K562 (cell line): ENCODE measurements around the gene MVP. TPM values are rescaled to one million over a fixed set of nuclear protein-coding genes. Genes with fewer than 3 reads are reported as not detected.

Source experiments
- DNMT1 ChIP-seq: fragments of 450-650 bp; IDR thresholded peaks from 2 replicates; pipeline ENCODE4 v1.6.1; 2016; ENCODE audit warnings: antibody characterized with exemption, mild to moderate bottlenecking
- HNRNPL ChIP-seq: fragments of 200-400 bp; formaldehyde crosslinking; IDR thresholded peaks from 2 replicates; pipeline ENCODE4 v1.6.1; 2017; ENCODE audit warnings: low read depth, mild to moderate bottlenecking, low read length
- MYNN ChIP-seq, 2 experiments: sonication (generic); formaldehyde crosslinking in 1 of 2; IDR thresholded peaks; 2 replicates each; pipeline versions ENCODE4 v1.5.0 to v1.6.1; 2016 to 2020; ENCODE audit warnings: antibody characterized with exemption in 1 of 2, missing genetic modification reagents in 1 of 2
- NR2C1 ChIP-seq, 2 experiments: fragments of 450-650 bp; IDR thresholded peaks; 2 replicates each; pipeline ENCODE4 v1.6.1; 2017; ENCODE audit warnings: mild to moderate bottlenecking in 2 of 2, antibody characterized with exemption in 1 of 2, inconsistent platforms in 1 of 2, missing compliant biosample characterization in 1 of 2, missing genetic modification characterization in 1 of 2
- PHB2 ChIP-seq: fragments of 450-650 bp; IDR thresholded peaks from 2 replicates; pipeline ENCODE4 v1.6.1; 2017; ENCODE audit warnings: low read depth
- RBM25 ChIP-seq: fragments of 200-400 bp; formaldehyde crosslinking; IDR thresholded peaks from 2 replicates; pipeline ENCODE4 v1.6.1; 2018; ENCODE audit warnings: low read length, low read depth, moderate library complexity; ENCODE audit not compliant: severe bottlenecking
- ZNF134 ChIP-seq: fragments of 250-450 bp; sonication (Bioruptor Pico); conservative IDR thresholded peaks from 2 replicates; pipeline ENCODE4 v1.4.0; 2020
- ZSCAN29 ChIP-seq: fragments of 450-650 bp; IDR thresholded peaks from 2 replicates; pipeline ENCODE4 v1.6.1; 2017
- polyA plus RNA-seq, 8 experiments: library from polyadenylated mRNA; depleted of rRNA in 4 of 8; stranded (reverse) in 5 of 8; unstranded in 3 of 8; fragments of >200 nt; fragmentation: Nextera tagmentation in 2 of 8; fragmentation: Illumina TruSeq in 1 of 8; extraction: Ambion mirVana in 2 of 8; extraction: Trizol in 1 of 8; gene quantifications; 2 replicates each; pipeline versions ENCODE4 v1.2.1 to v1.2.3, GENCODE V29; 2011 to 2014; ENCODE audit warnings: inconsistent platforms in 1 of 8, missing spikeins in 1 of 8
- total RNA-seq, 7 experiments: library from RNA; depleted of rRNA in 6 of 7; stranded (reverse); fragments of >200 nt in 6 of 7; fragmentation: Illumina TruSeq in 2 of 7; extraction: Trizol in 2 of 7; gene quantifications; 2 replicates each; pipeline versions ENCODE4 v1.2.1 to v1.2.3, GENCODE V29; 2011 to 2021; ENCODE audit warnings: low replicate concordance in 1 of 7
- TF ChIP-seq, protein P1 (sequence below), 2 experiments: fragments of 450-650 bp; IDR thresholded peaks; 2 replicates each; pipeline ENCODE4 v1.6.1; 2018; ENCODE audit warnings: mild to moderate bottlenecking in 2 of 2, low read depth in 1 of 2; ENCODE audit not compliant: partially characterized antibody in 2 of 2
- TF ChIP-seq, protein P2 (sequence below): fragments of 150-350 bp; IDR thresholded peaks from 2 replicates; pipeline ENCODE4 v1.6.1; 2014; ENCODE audit warnings: low read depth, mild to moderate bottlenecking, low read length, borderline replicate concordance
- TF ChIP-seq, protein P3 (sequence below): IDR thresholded peaks from 2 replicates; pipeline ENCODE4 v1.6.1; 2016; ENCODE audit warnings: missing genetic modification characterization, missing compliant biosample characterization

MVP gene
- total and polyA plus RNA-seq, 9 of the 15 experiments (the other 6 are each of a cell fraction or from before 2014, with no cell fraction given): 0.39 to 1.9 (median 0.76) TPM; not detected in 2

DNA sequence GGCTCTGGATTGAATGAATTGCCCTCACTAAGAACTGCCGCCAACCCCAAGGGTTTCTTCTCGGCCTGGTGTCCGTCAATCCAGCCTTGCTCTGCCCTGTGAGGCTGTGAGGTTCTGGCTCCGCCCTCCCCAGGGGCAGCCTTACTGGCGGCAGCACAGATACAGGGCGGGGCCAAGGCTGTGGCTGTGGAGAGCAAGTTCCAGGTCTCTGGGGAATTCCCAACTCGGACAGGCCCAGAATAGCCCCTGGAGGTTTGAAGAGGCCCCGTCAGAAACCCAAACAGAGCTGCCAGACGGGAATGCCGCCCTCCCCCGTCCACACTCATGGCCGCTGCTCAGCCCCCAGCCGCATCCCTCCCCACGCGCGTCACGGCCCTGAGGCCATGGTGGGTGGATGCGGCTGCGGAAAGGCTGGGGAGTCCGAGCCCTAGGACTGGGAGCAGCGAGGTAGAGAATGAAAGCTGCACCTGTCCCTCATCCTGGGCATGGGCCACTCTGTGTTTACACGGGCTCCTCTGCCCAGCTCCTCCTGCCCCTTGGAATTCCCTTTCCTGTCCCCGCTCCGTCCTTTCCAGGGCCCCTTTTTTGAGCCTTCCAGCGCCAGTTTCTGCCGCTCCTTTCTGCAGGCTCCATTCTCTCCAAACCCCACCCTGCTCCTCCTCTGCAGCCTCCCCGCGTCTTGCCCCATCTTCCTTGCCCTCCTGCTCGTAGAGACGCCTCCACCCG lies 8.9 kb upstream of the MVP start (continued):
- TF ChIP-seq NR2C1 (IDR thresholded peaks at IDR 0.05): no peak
- TF ChIP-seq NR2C1 (tag; IDR thresholded peaks at IDR 0.05): no peak
- no peak for TF ChIP-seq RBM25
- TF ChIP-seq, protein P1, sequence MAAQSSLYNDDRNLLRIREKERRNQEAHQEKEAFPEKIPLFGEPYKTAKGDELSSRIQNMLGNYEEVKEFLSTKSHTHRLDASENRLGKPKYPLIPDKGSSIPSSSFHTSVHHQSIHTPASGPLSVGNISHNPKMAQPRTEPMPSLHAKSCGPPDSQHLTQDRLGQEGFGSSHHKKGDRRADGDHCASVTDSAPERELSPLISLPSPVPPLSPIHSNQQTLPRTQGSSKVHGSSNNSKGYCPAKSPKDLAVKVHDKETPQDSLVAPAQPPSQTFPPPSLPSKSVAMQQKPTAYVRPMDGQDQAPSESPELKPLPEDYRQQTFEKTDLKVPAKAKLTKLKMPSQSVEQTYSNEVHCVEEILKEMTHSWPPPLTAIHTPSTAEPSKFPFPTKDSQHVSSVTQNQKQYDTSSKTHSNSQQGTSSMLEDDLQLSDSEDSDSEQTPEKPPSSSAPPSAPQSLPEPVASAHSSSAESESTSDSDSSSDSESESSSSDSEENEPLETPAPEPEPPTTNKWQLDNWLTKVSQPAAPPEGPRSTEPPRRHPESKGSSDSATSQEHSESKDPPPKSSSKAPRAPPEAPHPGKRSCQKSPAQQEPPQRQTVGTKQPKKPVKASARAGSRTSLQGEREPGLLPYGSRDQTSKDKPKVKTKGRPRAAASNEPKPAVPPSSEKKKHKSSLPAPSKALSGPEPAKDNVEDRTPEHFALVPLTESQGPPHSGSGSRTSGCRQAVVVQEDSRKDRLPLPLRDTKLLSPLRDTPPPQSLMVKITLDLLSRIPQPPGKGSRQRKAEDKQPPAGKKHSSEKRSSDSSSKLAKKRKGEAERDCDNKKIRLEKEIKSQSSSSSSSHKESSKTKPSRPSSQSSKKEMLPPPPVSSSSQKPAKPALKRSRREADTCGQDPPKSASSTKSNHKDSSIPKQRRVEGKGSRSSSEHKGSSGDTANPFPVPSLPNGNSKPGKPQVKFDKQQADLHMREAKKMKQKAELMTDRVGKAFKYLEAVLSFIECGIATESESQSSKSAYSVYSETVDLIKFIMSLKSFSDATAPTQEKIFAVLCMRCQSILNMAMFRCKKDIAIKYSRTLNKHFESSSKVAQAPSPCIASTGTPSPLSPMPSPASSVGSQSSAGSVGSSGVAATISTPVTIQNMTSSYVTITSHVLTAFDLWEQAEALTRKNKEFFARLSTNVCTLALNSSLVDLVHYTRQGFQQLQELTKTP (IDR thresholded peaks at IDR 0.05; ENCODE audit: low read depth in 1 of 2, partially characterized antibody in 2 of 2): no peak
- TF ChIP-seq, protein P2, sequence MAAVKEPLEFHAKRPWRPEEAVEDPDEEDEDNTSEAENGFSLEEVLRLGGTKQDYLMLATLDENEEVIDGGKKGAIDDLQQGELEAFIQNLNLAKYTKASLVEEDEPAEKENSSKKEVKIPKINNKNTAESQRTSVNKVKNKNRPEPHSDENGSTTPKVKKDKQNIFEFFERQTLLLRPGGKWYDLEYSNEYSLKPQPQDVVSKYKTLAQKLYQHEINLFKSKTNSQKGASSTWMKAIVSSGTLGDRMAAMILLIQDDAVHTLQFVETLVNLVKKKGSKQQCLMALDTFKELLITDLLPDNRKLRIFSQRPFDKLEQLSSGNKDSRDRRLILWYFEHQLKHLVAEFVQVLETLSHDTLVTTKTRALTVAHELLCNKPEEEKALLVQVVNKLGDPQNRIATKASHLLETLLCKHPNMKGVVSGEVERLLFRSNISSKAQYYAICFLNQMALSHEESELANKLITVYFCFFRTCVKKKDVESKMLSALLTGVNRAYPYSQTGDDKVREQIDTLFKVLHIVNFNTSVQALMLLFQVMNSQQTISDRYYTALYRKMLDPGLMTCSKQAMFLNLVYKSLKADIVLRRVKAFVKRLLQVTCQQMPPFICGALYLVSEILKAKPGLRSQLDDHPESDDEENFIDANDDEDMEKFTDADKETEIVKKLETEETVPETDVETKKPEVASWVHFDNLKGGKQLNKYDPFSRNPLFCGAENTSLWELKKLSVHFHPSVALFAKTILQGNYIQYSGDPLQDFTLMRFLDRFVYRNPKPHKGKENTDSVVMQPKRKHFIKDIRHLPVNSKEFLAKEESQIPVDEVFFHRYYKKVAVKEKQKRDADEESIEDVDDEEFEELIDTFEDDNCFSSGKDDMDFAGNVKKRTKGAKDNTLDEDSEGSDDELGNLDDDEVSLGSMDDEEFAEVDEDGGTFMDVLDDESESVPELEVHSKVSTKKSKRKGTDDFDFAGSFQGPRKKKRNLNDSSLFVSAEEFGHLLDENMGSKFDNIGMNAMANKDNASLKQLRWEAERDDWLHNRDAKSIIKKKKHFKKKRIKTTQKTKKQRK: no peak
- TF ChIP-seq ZNF134 (CRISPR knock-in tag): no peak
- TF ChIP-seq, protein P3, sequence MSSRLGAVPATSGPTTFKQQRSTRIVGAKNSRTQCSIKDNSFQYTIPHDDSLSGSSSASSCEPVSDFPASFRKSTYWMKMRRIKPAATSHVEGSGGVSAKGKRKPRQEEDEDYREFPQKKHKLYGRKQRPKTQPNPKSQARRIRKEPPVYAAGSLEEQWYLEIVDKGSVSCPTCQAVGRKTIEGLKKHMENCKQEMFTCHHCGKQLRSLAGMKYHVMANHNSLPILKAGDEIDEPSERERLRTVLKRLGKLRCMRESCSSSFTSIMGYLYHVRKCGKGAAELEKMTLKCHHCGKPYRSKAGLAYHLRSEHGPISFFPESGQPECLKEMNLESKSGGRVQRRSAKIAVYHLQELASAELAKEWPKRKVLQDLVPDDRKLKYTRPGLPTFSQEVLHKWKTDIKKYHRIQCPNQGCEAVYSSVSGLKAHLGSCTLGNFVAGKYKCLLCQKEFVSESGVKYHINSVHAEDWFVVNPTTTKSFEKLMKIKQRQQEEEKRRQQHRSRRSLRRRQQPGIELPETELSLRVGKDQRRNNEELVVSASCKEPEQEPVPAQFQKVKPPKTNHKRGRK (tag): no peak
- no peak for TF ChIP-seq DNMT1
- TF ChIP-seq PHB2: no peak
- TF ChIP-seq MYNN (IDR thresholded peaks at IDR 0.05): no peak; the same call in 1 of the 2 replicates
- no peak for TF ChIP-seq MYNN (CRISPR knock-in tag; IDR thresholded peaks at IDR 0.05)
- no peak for TF ChIP-seq HNRNPL
- TF ChIP-seq ZSCAN29: no peak
